HG02981 (cell line): ENCODE data around the gene BBS12.

Experiments
- ATAC-seq: cut with Tn5 transposase; IDR thresholded peaks from one replicate; pipeline ENCODE4 v1.9.1; 2021; ENCODE audit warnings: mild to moderate bottlenecking, moderate library complexity; ENCODE audit not compliant: unreplicated experiment

Gene BBS12

GRCh38 chr4:122712782-122713181 is 19.7 kb upstream of the BBS12 start:
- ATAC-seq = no peak

- ATAC-seq = no peak
These were observed 17.3 kb upstream of the BBS12 start for GRCh38 chr4:122715221-122715620.

DNA sequence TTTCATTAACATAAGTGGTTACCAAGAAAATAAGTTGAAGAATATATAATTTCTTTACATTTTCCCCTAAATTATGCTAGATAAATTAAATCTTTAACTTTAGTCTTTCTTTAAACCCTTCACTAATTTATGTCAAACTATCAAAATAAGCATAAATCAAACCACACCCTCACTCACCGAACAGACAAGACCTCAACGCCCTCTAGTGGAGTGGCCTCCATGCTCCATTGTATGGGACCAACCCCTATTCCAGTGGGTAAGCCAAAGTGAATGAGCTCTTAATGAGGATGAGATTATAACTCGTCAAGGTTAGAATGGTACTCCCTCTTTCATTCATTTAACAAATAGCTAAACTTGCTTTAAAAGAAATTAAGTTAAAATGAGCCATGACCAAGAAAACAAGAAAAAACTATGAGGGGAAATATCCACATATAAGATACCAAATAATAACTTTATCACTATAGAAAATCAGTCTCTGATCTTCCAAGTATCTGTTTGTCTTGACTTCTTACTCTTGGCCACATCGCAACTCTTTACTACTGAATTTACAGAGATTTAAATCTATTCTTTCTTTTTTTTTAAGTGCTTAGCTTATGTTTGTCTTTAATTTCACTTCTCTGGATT is 15.6 kb upstream of the BBS12 start:
- ATAC-seq = peak; percentile 86

DNA sequence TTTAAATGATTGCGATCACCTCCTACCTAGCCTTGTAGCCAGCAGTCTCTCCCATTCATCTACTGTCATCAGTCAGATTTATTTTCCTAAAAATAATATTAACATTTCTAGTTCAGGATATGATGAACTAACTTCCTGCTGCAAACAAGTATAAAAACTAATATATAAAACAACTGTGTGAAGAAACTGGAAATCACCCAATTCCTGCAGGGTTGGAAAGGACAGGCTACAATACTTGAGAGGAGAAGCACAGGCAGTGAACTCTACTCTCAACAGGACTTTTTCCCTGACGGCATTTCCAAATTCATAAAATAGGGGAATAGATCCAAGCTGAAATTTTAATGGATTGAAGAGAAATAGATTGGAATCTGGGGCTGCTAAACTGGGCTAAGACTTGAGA is 14.2 kb upstream of the BBS12 start:
- ATAC-seq = no peak

GRCh38 chr4:122722256-122722655 is 10.2 kb upstream of the BBS12 start:
- no peak for ATAC-seq

DNA sequence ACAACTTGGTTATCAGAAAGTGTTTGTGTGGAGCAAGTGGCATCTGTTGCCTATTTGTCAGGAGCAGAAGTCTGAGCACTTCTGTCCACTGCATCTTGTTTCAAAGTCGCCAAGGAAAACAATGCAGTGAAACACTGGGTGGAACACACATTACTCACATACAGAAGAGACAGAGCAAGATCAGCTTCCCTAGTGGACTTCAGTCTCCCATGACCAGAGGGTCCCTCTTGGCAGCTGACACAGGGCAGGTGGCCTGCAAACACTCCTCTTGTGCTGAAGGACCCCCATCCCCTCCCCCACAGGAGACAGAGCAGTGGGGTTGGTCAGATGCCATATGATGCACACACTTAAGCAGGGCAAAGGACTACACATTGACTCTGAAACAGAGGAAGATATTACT is 3.6 kb upstream of the BBS12 start:
- ATAC-seq = no peak

- no peak for ATAC-seq
These were observed 828 bp upstream of the BBS12 start for GRCh38 chr4:122731676-122732075.

DNA sequence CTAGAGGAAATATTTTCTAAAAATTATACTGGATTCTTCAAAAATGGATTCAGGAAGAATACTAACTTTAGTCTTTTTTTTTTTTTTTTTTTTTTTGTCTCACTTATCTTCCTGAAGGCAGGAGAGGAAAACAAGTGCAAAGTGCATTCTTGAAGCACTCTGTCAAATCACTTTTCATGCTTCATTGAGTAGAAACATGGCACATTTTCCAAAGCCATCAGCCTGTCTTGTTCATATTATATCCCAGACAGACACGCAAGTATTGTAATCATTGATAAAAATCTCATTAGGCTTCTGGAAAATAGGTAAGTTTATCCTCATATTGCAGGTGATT is 1.2 kb downstream of the BBS12 start:
- no peak for ATAC-seq

DNA sequence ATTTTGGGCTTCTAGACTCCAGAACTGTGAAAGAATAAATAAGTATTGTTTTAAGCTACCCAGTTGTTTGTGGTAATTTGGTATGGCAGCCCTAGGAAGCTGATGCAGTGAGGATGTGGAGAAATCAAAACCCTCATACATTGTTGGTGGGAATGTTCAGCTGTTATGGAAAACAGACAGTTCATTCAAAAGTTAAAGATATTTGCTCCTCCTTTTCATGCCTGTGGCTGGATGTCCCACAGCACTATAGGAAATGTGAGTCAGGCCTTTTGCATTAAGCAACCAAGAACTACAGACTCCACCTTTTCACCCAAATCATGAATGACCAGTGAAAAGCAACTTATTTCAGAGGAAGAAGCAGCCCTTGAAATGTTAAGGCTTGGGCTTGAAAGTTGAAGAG is 6.7 kb downstream of the BBS12 start:
- no peak for ATAC-seq

DNA sequence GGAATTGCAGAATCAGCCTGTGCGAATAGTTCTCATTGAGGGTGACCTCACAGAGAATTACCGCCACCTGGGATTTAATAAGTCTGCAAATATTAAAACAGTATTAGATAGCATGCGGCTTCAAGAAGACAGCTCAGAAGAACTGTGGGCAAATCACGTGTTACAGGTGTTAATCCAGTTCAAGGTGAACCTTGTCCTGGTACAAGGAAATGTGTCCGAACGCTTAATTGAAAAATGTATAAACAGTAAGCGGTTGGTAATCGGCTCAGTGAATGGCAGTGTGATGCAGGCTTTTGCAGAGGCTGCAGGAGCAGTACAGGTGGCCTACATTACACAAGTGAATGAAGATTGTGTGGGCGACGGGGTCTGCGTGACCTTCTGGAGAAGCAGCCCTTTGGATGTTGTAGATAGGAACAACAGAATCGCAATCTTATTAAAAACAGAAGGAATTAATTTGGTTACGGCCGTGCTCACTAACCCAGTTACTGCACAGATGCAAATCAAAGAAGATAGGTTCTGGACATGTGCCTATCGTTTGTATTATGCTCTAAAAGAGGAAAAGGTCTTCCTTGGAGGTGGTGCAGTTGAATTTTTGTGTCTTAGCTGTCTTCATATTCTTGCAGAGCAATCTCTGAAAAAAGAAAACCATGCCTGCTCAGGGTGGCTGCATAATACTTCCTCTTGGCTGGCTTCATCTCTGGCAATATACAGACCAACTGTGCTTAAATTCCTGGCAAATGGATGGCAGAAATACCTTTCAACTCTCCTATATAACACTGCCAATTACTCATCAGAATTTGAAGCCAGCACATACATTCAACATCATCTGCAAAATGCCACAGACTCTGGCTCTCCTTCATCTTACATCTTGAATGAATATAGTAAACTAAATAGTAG is 10.7 kb downstream of the BBS12 start:
- ATAC-seq = no peak

DNA sequence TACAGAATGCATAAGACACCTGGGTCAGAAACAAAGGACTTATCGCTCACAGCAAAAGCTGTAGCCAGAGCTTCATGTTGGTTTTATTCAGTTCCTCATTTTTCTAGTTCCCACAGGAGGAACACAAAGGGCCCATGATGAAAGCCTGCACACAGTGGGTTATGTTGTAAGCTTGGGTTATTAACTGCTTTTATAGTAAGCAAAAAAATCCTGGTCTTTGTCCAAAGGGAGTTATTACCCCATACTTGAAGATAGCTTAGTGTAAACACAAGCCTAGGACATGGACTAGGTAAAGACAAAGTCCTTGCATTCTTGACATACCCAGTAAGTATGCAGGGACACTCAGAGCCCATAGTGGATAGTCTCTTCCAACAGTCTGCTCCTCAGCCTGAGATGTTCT is 11.7 kb downstream of the BBS12 start:
- no peak for ATAC-seq

DNA sequence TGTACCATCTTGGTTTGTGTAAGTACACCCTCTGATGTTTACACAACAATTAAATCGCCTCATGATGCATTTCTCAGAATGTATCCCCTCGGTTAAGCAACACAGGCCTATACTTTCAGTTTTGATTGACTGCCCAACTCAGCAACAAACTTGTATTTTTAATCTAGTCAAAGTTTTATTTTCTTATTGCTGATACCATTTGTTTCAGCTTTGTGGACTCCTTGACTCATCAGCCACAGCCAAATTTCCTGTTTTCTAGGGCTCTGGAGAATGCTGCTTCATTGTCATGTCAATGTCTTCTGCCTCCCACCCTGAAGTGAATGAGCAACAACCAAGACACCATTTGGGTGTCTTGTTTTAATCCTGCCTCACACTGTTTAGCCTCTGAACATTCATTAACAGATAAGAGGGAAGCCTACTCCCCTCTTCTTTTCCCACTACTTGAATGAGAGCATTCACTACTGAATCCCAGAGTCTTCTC is 14.0 kb downstream of the BBS12 start:
- no peak for ATAC-seq

GRCh38 chr4:122747068-122747467 is 14.6 kb downstream of the BBS12 start:
- no peak for ATAC-seq

DNA sequence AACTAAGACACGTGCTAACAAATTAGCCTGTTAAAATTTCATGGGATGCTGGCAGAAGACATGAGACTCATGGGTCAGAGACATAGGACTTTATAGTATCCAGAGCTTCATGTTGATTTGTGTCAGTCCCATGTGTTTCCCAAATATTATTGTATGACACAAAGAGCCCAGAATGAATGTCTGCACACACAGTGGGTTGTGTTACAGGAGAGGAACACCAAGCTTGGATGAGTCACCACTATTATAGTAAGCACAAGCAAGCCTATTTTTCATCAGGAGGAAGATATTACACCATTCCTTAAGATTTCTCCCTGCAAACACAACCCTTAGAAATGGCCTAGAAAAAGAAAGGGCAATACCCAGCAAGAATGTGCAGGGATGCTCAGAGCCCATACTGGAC is 15.4 kb downstream of the BBS12 start:
- no peak for ATAC-seq

- no peak for ATAC-seq
These were observed 17.4 kb downstream of the BBS12 start for GRCh38 chr4:122749704-122750454.

DNA sequence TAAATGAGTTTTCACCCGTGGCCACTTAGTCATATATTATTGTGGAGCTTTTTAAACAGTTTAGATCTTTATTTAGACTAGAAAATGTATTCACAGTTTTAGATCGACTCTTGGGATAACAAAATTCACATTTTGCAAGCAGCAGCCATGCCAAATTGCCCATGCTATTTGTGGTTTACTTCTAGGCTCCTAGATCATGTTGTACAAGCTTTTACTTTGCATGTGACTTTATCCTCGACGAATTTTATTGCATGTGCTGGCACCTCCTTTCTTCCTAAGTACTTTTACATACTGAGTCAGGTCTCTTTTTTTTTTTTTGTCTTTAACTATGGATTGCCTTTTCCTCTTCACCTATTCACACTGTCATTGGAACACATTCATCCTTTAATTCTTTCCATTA is 23.2 kb downstream of the BBS12 start:
- no peak for ATAC-seq

DNA sequence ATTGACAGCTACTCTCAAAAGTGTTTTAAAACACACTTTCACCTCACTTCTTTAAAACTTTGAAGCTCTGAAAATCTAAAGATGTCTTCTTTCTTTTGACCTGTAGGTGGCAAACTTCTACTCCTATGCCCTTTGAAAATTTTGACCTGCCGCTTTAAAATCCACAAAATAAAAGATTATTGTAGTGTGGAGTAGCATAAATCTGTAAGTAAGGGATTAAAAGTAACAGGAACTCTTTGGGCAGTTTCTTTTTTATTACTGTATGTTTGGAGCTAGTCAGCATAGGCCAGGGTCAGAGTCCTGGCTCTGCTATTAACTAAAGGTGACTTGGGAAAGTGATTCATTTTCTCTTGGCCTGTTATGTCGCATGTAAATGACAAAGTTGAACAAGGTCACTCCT is 25.5 kb downstream of the BBS12 start:
- peak; percentile 60 for ATAC-seq

- ATAC-seq = no peak
These were observed 27.3 kb downstream of the BBS12 start for GRCh38 chr4:122759639-122760310.

DNA sequence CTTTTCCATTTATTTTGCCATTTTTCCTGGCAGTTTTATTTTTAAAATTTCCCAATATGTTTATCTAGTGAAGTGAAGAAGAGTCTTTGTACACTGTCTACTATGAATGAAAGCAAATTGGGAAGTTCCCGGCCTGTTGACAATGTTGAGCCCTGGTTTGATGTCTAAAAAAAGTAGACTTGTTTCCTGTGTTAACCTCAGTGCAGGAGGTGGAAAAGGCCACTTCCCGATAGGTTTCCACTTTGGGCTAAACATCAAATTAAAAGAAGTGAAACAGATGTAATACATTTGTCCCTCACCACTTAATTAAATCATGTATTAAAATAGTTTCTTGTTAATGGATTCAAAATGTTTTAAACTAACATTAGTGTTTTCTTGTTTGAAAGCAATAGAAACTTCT is 30.0 kb downstream of the BBS12 start:
- no peak for ATAC-seq

DNA sequence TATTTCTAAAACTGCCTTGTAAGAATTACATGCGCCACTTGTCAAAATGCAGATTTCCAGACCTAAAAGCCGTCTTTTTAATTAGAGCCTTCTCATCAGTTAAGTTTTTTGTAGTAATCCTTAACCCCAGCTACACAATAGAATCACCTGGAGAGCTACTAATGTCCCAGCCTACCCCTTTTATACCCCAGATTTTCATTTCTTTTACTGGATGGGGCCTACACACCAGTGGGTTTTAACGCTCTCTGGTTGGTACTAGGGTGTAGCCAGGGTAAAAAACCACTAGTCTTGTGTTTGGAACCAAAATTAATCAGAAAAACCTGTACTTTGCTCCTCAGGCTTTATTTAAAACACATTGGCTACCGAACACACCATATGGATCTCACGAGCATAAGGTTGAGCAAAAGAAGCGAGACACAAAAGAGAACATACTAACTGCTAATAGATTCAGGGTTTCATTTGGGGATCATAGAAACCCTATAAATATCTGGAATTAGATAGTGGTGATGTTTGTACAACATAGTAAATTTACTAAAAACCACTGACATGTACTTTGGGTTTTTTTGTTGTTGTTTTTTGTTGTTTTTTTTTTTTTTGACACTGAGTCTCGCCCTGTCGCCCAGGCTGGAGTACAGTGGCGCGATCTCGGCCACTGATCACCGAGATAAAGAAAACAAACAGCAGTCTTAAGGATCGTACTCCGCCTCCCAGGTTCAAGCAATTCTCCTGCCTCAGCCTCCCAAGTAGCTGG is 30.6 kb downstream of the BBS12 start:
- ATAC-seq = no peak
